GM18507 (cell line): ENCODE data around the gene BTN2A1.
A peak's percentile ranks its signal among the peaks of the same experiment; 100 is the strongest.
"Not testable (repeated sequence)": the region's sequence is repeated elsewhere in the genome, so short reads cannot be mapped to it uniquely, and the experiment has no call there.

Experiments used
- DNase-seq: peaks from one replicate; pipeline ENCODE4 v3.0.0; 2011; ENCODE audit warnings: low read depth; ENCODE audit not compliant: insufficient read length; ENCODE audit errors: extremely low spot score
- FAIRE-seq: peaks from 2 replicates; lab custom pipeline; 2011; peaks lifted over from hg19 to GRCh38; lab: Jason Lieb, UNC

Gene BTN2A1

DNA sequence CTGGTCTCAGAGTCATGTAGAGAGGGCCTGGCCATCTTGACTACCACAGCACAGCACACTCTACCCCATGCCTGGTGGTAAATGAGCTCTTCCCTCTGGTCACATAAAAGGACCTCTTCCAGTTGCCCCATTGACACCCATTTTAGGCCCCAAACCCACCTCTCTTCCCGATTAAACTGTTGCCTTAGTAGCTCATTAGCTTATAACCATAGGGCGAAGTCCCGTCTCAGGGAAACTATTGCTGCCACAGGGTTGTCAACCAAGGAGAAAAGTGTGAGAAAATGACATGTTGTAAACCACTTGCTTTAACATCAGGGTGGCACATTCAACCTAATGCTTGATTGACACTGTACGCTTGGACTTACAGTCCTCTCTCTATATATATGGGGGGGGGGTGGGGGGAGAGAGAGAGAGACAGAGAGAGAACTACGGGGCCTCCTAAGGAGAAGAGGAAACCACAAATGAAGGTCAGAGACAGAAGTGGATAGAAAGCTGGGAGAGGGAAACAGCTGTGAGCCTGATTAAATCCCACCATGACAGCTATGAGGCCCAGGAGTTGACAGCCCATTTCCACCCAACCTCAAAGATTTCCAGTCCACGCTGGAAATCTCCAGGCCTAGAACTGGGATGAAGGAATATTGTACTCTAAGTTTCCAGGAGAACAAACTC lies 27.5 kb downstream of the BTN2A1 start:
- FAIRE-seq, result no peak
- DNase-seq, result no peak

DNA sequence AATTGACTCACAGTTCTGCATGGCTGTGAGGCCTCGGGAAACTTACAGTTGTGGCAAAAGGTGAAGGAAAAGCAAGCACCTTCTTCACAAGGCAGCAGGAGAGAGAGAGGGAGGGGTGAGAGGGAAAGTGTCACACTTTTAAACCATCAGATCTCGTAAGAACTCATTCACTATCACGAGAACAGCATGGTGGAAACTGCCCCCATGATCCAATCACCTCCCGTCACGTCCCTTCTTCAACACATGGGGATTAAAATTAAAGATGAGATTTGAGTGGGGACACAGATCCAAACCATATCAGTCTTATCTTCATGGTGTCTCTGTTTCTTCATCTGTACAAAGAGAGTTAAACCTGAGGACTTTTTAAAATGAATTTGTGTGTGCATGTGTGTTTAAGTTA lies 28.6 kb downstream of the BTN2A1 start:
- FAIRE-seq, result no peak
- no peak for DNase-seq

DNA sequence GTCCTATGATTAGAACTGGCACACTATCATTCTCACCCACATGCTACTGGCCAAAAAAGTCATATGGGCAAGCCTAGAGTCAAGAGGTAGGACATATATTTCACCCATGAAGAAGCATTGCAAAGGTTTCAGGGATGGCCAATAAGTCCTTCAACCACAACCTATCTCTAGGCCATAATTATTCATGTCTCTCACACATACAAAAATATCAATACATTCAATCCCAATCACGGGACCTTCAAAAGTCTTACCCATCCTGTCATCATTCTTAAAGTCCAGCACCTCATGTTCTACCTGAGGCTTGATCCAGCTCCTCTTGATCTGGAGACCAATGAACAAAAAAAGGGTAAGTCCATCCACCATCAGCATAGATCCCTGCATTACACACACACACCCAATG lies 29.7 kb downstream of the BTN2A1 start:
- no peak for DNase-seq
- no peak for FAIRE-seq

DNA sequence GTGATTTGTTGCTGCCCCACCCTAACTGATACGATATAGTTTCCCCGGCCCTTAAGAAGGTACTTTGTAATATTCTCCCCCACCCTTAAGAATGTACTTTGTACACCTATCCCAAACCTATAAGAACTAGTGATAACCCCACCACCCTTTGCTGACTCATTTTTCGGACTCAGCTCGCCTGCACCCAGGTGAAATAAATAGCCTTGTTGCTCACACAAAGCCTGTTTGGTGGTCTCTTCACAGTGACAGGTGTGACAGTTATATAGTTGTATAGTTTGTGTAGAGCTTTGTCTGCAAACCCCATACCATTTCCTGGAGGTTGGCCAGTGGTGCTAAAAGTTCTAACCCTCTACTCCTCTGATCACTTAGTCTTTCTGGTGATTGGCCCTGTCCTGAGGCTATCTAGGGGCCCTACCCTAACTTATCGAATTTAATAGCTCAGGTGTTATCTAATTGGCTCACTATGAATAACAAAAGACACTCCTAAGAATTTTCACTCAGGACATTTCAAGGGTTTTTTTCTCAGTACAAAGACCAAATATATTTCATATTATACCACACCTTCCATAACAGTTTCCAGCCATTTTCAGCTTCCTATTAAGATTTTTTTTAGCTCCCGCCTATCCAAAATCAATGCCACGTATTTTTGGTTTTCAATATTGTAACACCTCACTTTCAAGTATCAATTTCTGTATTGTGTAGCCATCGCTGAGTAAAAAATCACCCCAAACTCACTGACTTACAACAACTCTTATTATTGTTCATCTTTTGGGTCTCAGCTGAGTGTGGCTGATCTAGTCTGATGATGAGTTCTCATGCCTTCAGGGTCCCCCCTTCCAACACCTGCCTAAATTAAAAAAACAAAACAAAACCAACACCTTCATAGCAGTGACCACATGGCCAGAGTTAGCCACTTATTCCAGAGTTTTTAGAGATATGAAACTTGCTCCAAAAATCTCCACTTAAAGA lies 32.5 kb downstream of the BTN2A1 start:
- no peak for FAIRE-seq
- DNase-seq, result no peak

DNA sequence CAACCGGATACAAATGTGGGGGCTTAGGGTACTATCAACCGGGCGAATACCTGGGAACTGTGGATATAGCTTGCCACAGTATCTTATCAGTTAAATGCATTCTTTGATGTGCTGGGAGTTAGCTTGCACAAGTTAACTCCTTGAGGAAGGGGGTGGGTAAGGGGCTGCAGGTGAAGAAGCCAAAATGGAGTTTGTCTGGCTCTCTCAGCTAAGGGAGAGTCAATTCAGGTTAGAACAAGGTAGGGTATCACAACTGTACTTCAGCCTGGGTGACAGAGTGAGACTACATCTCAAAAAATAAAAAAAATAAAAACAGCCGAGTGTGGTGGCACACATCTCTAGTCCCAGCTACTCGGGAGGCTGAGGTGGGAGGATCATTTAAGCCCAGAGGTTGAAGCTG lies 33.8 kb downstream of the BTN2A1 start:
- FAIRE-seq, result no peak
- DNase-seq, result no peak

DNA sequence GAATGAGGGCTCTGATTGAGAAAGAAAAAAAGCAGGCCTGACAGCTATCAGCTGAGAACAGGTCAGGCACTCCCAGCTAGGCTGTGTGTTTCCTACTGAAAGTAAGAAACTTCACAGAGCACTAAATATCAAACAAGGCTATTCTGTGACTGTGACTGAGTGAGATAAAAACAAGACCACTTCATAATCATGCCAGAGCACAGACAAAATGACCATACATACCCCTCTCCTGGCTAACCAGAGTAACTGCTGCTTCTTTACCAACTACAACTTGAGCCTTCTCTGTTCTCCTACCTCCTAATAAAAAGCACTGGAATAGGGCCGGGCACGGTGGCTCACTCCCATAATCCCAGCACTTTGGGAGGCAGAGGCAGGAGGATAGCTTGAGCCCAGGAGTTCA lies 35.5 kb downstream of the BTN2A1 start:
- no peak for FAIRE-seq
- DNase-seq, result no peak

DNA sequence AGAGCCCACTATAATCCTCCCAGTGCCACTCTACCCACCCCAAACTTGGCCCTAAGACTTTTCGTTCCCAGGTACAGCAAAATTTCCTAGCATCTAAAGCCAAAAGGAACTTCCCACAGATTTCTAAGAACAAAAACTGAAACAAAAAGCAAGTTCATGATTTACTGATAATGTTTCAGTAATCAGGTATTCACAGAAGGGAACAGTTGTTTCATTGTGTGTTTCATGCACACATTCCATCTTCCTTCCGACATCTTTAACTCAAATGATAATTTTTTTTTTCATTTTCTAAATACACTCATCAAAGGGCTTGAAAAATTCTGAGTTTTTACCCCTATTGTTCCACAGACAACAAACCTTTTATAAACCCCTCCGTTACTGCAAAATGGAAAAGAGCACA lies 36.4 kb downstream of the BTN2A1 start:
- FAIRE-seq, result no peak
- DNase-seq, result no peak

DNA sequence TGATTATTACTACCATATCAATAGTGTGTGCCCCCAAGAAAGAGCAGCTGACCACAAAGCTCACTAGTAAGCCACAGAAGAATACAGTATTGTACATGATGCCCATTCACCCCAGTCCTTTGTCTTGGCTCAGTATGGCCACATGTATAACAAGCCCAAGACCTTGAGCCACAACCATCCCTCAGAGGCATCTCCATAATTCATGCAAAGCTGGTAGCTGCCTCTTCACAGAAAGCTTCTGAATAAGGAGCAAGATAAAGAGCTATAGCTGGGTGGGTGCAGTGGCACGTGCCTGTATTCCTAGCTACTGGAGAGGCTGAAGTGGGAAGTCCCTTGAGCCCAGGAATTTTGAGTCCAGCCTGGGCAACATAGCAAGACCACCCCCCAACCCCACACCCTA lies 37.5 kb downstream of the BTN2A1 start:
- DNase-seq (no peak), FAIRE-seq (no peak)

DNA sequence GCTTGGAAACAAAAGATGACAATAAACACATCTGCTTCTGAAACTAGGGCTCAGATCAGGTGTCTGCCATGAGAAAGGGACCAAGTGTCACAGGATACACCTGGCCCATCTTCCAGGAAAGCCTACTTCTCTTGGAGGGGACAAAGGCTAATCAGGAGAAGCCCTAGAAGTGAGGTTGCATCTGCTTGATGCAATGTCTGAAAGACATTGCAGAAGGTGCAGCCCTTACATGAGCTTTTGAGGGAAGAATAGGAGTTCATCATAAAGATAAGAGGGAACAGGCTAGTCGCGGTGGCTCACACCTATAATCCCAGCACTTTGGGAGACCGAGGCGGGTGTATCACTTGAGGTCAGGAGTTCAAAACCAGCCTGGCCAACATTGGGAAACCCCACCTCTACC lies 39.9 kb downstream of the BTN2A1 start:
- no peak for DNase-seq
- FAIRE-seq, result no peak

DNA sequence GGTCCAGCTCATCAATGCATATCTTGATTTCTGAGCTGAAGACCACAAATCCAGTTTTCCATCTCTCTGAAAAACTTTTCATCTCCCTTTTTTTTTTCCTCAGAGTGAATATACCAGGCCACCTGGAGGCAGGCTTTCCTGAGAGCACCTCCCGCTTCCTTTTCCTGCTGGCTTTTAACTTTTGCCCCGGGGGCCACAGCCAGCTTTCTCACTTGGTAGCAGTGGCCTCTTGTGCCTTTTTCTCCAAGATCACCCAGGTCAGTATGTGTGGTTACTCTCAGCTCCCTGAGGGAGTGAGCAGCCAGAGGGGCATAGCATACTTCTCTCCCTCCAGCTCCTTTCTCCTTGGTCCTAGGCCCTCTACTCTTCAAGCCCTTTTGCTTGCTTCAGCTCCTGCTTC lies 42.3 kb downstream of the BTN2A1 start, which contains the start of gene BTN1A1:
Gene BTN1A1 (plus strand): TSS at position 202 of the 400 bp plus-strand sequence. CDS start 984 bp downstream, outside the sequence.
- FAIRE-seq (no peak), DNase-seq (no peak)

DNA sequence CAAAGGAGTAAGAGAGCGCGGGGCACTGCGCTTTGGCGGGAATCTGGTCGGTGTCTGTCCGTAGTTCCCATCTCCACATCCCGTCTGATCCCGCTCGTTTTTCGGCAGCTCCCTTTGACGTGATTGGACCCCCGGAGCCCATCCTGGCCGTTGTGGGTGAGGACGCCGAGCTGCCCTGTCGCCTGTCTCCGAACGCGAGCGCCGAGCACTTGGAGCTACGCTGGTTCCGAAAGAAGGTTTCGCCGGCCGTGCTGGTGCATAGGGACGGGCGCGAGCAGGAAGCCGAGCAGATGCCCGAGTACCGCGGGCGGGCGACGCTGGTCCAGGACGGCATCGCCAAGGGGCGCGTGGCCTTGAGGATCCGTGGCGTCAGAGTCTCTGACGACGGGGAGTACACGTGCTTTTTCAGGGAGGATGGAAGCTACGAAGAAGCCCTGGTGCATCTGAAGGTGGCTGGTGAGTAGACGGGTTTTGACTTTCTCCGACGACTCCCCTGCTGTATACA lies 43.8 kb downstream of the BTN2A1 start:
- DNase-seq, result no peak
- FAIRE-seq, result peak; percentile 24

DNA sequence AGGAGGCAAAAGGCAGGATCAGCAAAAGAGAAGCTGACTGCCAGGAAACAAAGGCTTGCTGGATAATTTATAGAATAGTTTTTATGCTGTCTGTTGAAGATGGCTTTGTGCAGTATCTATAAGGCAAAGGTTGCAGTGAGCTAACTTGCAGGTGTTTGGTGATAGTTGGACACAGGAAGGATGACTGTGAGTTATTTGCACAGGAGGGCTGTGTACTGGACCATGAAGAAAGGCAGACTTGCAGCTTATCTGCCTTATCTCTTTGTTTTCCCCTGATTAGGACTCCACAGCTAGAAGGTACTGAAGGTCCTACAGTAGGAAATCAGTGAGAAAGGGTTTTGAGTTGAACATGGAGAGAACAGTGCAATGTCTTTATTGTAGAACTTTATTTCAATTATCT lies 44.4 kb downstream of the BTN2A1 start:
- no peak for DNase-seq
- FAIRE-seq, result peak; percentile 77

DNA sequence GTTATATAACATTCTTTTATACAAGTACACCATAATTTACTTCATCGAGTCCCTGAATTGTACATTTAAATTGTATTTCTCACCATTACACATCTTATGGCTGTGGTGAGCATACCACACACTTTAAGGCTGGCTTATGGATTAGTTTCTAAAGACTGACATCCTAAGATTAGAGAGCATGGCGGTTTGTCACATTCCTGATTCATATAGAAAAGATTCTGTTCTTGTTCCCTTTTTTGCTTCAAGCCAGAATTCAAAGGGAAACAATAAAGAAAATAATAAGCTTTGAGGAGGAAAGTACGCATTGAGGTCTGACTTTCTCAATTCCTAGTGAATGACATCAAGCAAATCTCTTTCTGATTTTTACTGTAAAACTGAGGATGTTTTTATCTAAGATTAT lies 44.9 kb downstream of the BTN2A1 start:
- FAIRE-seq (no peak), DNase-seq (no peak)

DNA sequence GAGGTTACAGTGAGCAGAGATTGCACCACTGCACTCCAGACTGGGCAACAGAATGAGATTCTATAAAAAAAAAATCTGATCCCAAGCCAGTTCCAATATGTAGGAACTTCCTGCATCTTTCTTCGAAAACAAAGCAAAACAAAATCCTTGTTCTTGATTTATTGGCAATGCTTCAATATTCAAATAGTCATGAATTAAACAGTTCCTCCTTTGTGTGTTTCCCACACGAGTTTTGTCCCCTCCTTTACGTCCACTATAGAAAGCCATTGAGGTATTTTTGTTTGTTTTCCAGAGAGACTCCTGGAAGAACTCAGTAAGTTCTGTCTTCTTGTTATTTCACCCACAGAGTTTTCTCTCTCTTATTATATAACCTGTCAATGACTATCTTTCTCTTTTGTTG lies 49.9 kb downstream of the BTN2A1 start:
- DNase-seq (no peak), FAIRE-seq (no peak)

DNA sequence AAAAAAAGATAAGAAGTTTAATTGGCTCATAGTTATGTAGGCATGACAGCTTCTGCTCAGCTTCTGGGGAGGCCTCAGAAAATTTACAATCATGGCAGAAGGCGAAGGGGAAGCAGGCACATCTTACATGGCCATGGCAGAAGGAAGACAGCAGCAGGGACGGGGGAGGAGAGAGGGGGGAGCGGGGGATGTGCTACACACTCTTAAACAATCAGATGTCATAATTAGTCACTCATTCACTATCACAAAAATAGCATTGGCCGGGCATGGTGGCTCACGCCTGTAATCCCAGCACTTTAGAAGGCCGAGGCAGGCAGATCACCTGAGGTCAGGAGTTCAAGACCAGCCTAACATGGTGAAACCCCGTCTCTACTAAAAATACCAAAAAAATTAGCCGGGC lies 53.3 kb downstream of the BTN2A1 start:
- not testable (repeated sequence) for FAIRE-seq

DNA sequence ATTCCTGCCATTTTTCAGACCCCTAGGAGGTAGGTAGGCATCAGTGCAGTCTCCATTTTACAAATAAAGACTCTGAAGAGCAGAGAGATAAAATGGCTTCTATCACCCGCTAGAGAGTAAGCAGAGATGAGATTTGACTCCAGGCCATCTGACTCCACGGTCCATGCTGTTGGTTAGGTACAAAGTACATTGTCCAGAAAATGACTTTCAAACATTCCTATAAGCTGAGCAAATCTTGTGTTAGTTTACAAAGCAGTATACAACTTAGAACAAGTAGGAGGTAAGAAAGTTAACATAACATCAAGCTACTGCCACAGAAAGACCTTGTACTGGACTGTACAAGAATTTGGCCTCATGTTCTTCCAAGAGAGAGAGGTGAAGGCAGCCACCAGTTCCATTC lies 57.2 kb downstream of the BTN2A1 start:
- FAIRE-seq (no peak), DNase-seq (no peak)

More for the DNA sequence above, 53.3 kb downstream of the BTN2A1 start:
- not testable (repeated sequence) for DNase-seq

DNA sequence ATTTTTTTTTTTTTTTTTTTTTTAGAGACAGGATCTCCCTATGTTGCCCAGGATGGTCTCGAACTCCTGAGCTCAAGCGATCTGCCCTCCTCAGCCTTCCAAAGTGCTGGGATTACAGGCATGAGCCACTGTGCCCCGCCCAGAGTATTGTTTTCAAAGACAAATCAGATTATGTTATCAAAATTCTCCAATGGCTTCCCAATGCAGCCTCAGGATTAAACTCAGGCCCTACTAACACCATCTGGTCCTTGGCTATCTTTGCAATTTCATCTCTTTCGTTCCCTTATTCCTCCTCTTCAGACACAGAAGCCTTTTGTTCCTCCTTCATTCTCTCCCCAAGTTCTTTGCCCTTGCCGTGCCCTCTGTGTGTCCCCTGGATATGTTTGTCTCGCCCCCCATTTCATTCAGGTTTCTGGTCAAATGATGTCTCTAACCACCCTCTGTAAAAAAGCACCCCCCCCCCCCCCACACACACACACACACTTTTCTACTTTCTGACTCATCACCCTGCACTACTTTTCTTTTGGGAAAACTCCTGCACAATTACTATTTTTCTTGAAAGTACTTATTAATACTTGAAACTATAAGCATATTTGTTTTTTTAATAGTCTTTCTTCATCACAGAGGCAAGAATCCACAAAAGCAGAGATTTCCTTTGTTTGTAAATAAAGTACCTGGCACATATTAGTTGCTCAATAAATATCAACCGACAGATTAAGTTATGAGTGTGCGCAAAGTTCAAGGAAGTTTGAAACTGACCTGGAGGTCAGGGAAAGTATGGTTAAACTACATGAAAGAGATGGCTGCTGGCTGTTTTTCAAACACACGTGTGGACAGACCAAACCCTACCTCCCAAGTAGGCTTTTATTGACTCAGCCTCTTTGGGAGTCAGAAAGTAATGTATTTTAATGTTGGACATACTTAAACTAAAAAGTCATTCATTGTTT lies 59.0 kb downstream of the BTN2A1 start:
- FAIRE-seq, result no peak
- DNase-seq, result no peak
